ENCODE results near the gene JMJD1C. TPM values are rescaled to one million over a fixed set of nuclear protein-coding genes. Genes with fewer than 3 reads are reported as not detected.
"Not testable (repeated sequence)": the region's sequence is repeated elsewhere in the genome, so short reads cannot be mapped to it uniquely, and the experiment has no call there.

Gene JMJD1C
- total RNA-seq, 1 donor from 2014 or later, result 84.2 TPM

GRCh38 chr10:63286754-63287264 is 179.0 kb downstream of the JMJD1C start:
- no peak overlapping the region for H3K4me3 ChIP-seq
- H3K36me3 ChIP-seq, result no peaks in the 10 kb centered on the region
- H3K4me1 ChIP-seq, result peaks cover 8% of the 10 kb centered on the region
- no peaks in the 10 kb centered on the region for H3K9me3 ChIP-seq
- intact Hi-C loops (cut with DNase I), result no loop called here
- H3K27ac ChIP-seq, result no peak overlapping the region
- H3K27me3 ChIP-seq, result no peaks in the 10 kb centered on the region
- DNase-seq (no peak), ATAC-seq (no peak)
- TF ChIP-seq CTCF (IDR thresholded peaks at IDR 0.05), result no peak

DNA sequence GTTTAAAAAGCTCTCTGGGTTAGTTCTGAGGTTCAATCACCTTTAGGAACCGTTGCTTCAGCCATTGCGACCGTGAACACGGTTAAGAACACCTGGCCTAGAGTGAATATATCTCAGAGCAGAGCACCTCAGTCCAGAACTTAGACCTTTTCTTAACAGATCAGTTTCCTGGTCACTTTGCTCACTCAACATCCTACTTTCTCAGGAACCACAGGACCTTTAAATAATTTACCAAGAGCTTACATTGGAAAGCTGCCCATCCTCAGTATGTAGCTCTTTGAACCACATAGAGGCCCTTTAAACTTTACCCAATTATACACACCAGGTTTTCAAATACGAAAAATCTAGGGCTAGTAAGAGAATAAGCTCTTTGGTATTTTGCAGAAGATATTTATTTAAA is 179.4 kb downstream of the JMJD1C start:
- no peaks in the 10 kb centered on the region for H3K36me3 ChIP-seq
- no peaks in the 10 kb centered on the region for H3K9me3 ChIP-seq
- no peak for TF ChIP-seq CTCF (IDR thresholded peaks at IDR 0.05)
- DNase-seq (no peak), ATAC-seq (no peak)
- no peaks in the 10 kb centered on the region for H3K27me3 ChIP-seq
- no peak overlapping the region for H3K4me3 ChIP-seq
- intact Hi-C loops (cut with DNase I), result no loop called here
- no peak overlapping the region for H3K27ac ChIP-seq
- peaks cover 8% of the 10 kb centered on the region for H3K4me1 ChIP-seq

GRCh38 chr10:63283901-63284300 is 181.9 kb downstream of the JMJD1C start:
- ATAC-seq; H3K27ac ChIP-seq; H3K9me3 ChIP-seq; H3K36me3 ChIP-seq; H3K4me3 ChIP-seq; H3K4me1 ChIP-seq; DNase-seq; intact Hi-C loops (cut with DNase I); H3K27me3 ChIP-seq: not testable (repeated sequence)

DNA sequence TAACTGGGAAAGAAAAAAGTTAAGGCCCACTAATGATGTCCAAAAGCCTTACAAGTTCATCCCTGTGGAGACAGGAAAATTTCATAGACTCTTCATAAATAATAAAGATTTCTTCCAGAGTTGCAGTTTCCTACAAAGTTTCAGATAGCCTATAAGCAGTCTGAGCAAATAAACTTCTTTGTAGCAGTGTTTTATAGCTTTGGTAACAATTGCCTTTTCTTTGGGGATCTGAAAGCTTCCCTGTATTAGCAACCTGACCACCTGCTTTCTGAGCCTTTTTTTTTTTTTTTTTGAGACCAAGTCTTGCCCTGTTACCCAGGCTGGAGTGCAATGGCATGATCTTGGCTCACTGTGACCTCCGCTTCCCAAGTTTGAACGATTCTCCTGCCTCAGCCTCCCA is 182.7 kb downstream of the JMJD1C start:
- Histone ChIP-seq H3K27ac (no peak overlapping the region), H3K9me3 (no peaks in the 10 kb centered on the region), H3K4me1 (peaks cover 8% of the 10 kb centered on the region), H3K4me3 (no peak overlapping the region), H3K36me3 (no peaks in the 10 kb centered on the region), H3K27me3 (no peaks in the 10 kb centered on the region)
- DNase-seq (no peak), ATAC-seq (no peak)
- no peak for TF ChIP-seq CTCF (IDR thresholded peaks at IDR 0.05)
- intact Hi-C loops (cut with DNase I), result no loop called here

DNA sequence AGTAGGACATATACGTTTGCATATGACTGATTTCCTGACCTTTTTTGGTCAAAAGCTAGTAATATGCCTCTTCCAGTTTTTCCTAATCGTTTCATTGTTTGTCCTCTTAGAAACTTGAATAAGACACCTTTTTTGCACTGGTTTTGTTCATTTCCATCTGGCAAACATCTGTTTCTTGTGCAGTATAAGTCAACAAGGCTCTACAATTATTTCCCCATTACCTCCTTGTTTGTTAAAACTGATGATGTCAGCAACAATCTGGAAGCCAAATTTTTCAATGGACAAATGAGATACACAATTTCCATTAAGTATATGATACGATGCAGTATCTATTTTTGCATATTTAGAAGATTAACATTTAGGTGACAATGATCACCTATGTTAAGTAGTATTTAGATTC is 183.8 kb downstream of the JMJD1C start:
- H3K4me1 ChIP-seq, result peaks cover 1% of the 10 kb centered on the region
- no peaks in the 10 kb centered on the region for H3K36me3 ChIP-seq
- no peak for DNase-seq
- H3K27me3 ChIP-seq, result no peaks in the 10 kb centered on the region
- TF ChIP-seq CTCF (IDR thresholded peaks at IDR 0.05), result no peak
- H3K27ac ChIP-seq, result no peak overlapping the region
- no peak overlapping the region for H3K4me3 ChIP-seq
- intact Hi-C loops (cut with DNase I), result no loop called here
- H3K9me3 ChIP-seq, result no peaks in the 10 kb centered on the region
- no peak for ATAC-seq

GRCh38 chr10:63280386-63280785 is 185.4 kb downstream of the JMJD1C start:
- H3K4me3 ChIP-seq, result no peak overlapping the region
- H3K4me1 ChIP-seq, result no peaks in the 10 kb centered on the region
- H3K27me3 ChIP-seq, result no peaks in the 10 kb centered on the region
- TF ChIP-seq CTCF (IDR thresholded peaks at IDR 0.05), result no peak
- no peak for ATAC-seq
- no peak for DNase-seq
- H3K9me3 ChIP-seq, result no peaks in the 10 kb centered on the region
- intact Hi-C loops (cut with DNase I), result no loop called here
- no peaks in the 10 kb centered on the region for H3K36me3 ChIP-seq
- no peak overlapping the region for H3K27ac ChIP-seq
